GM12874 (cell line): ENCODE results near the gene ABI3.

Experiments
- TF ChIP-seq, protein P1 (sequence below): IDR thresholded peaks from 2 replicates; pipeline ENCODE4 v1.5.1; 2011; ENCODE audit warnings: low read depth, mild to moderate bottlenecking, control low read depth, low read length, moderate library complexity; ENCODE audit not compliant: insufficient read depth

Gene ABI3

GRCh38 chr17:49203796-49204195 lies 6.7 kb upstream of the ABI3 start:
- TF ChIP-seq, protein P1, sequence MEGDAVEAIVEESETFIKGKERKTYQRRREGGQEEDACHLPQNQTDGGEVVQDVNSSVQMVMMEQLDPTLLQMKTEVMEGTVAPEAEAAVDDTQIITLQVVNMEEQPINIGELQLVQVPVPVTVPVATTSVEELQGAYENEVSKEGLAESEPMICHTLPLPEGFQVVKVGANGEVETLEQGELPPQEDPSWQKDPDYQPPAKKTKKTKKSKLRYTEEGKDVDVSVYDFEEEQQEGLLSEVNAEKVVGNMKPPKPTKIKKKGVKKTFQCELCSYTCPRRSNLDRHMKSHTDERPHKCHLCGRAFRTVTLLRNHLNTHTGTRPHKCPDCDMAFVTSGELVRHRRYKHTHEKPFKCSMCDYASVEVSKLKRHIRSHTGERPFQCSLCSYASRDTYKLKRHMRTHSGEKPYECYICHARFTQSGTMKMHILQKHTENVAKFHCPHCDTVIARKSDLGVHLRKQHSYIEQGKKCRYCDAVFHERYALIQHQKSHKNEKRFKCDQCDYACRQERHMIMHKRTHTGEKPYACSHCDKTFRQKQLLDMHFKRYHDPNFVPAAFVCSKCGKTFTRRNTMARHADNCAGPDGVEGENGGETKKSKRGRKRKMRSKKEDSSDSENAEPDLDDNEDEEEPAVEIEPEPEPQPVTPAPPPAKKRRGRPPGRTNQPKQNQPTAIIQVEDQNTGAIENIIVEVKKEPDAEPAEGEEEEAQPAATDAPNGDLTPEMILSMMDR = no peak

DNA sequence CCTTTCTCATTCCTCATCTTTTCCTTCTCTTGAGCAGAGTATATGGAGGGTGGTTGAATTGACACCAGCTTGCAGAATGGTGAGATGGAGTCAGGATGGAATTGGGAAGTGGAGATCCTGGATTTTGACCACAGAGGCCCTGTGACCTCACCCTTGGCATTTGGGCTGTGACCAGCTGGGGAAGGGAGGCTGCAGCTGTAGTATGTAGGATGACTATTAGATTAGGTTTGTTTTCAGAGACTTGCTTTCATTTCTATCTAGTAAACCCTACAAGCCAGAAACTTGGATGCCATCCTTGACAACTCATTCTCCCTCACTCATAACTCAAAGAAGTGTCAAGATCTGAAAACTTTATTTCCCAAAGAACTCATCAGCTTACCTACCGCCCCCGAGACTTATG lies 6.0 kb upstream of the ABI3 start:
- TF ChIP-seq, protein P1 = no peak

DNA sequence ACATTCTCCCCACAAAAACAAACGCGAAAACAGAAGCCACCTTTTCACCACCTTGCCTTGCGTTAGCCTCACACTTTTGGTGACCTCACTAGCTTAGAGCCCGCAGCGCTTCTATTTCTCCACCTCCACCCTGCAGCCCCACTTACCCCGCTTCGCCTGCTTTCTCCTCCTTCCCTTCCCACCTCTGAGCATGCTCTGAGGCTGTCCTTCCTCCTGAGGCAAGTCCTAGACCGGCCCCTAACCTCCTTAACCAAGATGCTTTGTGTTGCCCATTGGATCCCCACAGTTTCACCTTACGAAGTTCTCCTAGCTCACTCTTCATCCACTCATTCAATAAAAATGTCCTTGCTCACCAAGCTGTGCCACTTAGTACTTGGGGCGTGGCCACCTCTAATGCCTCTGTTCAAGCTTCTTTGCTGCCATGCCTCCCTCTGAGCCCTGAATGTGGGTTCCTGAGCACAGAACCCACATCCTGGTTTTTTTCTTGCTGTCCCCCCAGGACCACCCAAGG lies 1.4 kb upstream of the ABI3 start:
- TF ChIP-seq, protein P1 = no peak

DNA sequence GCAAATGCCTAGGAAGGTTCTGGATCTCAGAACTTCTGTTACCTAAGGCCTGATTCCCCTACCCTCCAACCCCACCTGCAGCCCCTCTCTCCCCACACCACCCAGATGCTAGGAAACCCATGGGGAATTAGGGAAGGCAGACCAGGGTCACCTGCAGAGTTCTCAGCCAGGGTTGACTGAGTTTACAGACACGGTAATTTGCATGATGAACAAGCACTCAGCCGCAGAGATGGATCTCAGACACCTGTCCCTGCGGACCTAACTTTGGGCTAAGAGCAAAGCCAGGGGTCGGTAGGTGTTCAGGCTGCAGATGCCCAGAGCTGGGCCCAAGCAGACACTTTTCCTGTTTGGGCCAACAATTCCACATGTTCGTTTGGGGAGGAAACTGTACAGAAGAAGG lies 2.9 kb downstream of the ABI3 start:
- TF ChIP-seq, protein P1 = no peak

- TF ChIP-seq, protein P1 = no peak
Observed at GRCh38 chr17:49213847-49214246, 3.3 kb downstream of the ABI3 start.

- TF ChIP-seq, protein P1 = no peak
Observed at GRCh38 chr17:49214676-49215360, 4.3 kb downstream of the ABI3 start.

DNA sequence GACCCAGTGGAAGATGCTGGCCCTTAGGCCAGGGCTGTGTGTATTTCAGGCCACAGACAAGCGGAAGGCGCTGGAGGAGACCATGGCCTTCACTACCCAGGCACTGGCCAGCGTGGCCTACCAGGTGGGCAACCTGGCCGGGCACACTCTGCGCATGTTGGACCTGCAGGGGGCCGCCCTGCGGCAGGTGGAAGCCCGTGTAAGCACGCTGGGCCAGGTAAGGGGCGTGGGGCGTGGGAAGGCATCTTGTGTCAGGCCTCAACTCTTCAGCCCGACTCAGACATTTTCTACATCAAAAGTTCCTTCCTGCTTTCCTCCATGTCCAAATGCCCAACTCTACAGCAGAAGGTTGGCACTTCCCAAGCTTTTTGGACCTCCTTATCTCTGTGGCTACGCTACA lies 6.0 kb downstream of the ABI3 start:
- TF ChIP-seq, protein P1 = no peak
